HCT116 (cell line): ENCODE measurements around the gene CCDC187. TPM values are rescaled to one million over a fixed set of nuclear protein-coding genes. Genes with fewer than 3 reads are reported as not detected.

Experiments
- ATAC-seq: fragments of 200-7000 bp; cut with Tn5 transposase; 2 replicates; pipeline ENCODE4 v1.9.1; 2020; ENCODE audit warnings: mild to moderate bottlenecking, moderate library complexity
- Bru-seq: library from RNA; stranded (reverse); fragments of 400-500 nt; gene quantifications from one replicate; lab custom pipeline; 2021; lab: Mats Ljungman, UMichigan
- BruChase-seq, 2 experiments: library from RNA; stranded (reverse); fragments of 400-500 nt; gene quantifications; one replicate each; lab custom pipeline; 2021; lab: Mats Ljungman, UMichigan
- BruUV-seq: library from RNA; stranded (reverse); fragments of 400-500 nt; replicated peaks from 2 replicates; lab custom pipeline; 2021; lab: Mats Ljungman, UMichigan
- CTCF ChIA-PET: fragments of 300-600 bp; sonication (Branson Sonifier 250); formaldehyde crosslinking; loops from one replicate; lab custom pipeline; 2021; ENCODE audit warnings: antibody characterized with exemption; lab: Charles Lee
- POLR2A ChIA-PET: fragments of 300-600, 350-600 bp; sonication (Branson Sonifier 250); formaldehyde crosslinking; loops from one replicate; lab custom pipeline; 2021; ENCODE audit warnings: antibody characterized with exemption; lab: Charles Lee
- RAD21 ChIA-PET, 2 experiments: fragments of 300-600 bp; sonication (Branson Sonifier 250); formaldehyde crosslinking; loops; one replicate each; lab custom pipeline; 2023; ENCODE audit warnings: low total read pairs in 2 of 2; ENCODE audit not compliant: uncharacterized antibody in 2 of 2, unreplicated experiment in 2 of 2, low non-redundant PET in 1 of 2; lab: Charles Lee
- DNase-seq: peaks from one replicate; pipeline ENCODE4 v3.0.0-alpha.2; 2010; ENCODE audit warnings: low read depth, low spot score
- H2AFZ ChIP-seq: fragments of 200-600 bp; shearing (Covaris generic), sonication (generic); 2 replicates; pipeline ENCODE4 v1.6.1; 2017; ENCODE audit warnings: low read depth, mixed run types, mixed read lengths, antibody characterized with exemption, low read length; ENCODE audit not compliant: poor library complexity, severe bottlenecking
- H3K27ac ChIP-seq: 2 replicates; pipeline ENCODE4 v1.5.1; 2012; ENCODE audit warnings: low read depth, low read length
- H3K27me3 ChIP-seq: fragments of 200-600 bp; sonication (generic); 2 replicates; pipeline ENCODE4 v1.6.1; 2016; ENCODE audit warnings: mixed run types, low read length, mixed read lengths; ENCODE audit not compliant: insufficient read depth
- H3K36me3 ChIP-seq, 2 experiments: fragments of 200-500 bp in 1 of 2; fragments of 200-600 bp in 1 of 2; sonication (Bioruptor generic) in 1 of 2; sonication (generic) in 1 of 2; 2 replicates each; pipeline versions ENCODE4 v1.5.1 to v1.6.1; 2014 to 2016; ENCODE audit warnings: low read length in 2 of 2, inconsistent platforms in 1 of 2, mixed read lengths in 1 of 2, mixed run types in 1 of 2; ENCODE audit not compliant: insufficient read depth in 2 of 2, control insufficient read depth in 1 of 2
- H3K4me1 ChIP-seq, 2 experiments: fragments of 200-600 bp in 1 of 2; sonication (generic) in 1 of 2; 2 replicates each; pipeline versions ENCODE4 v1.5.1 to v1.6.1; 2012 to 2017; ENCODE audit warnings: low read length in 2 of 2, inconsistent platforms in 1 of 2, mild to moderate bottlenecking in 1 of 2, mixed read lengths in 1 of 2, mixed run types in 1 of 2, moderate library complexity in 1 of 2; ENCODE audit not compliant: insufficient read depth in 2 of 2, control insufficient read depth in 1 of 2
- H3K4me2 ChIP-seq: fragments of 200-600 bp; sonication (generic); 2 replicates; pipeline ENCODE4 v1.6.1; 2017; ENCODE audit warnings: mixed run types, low read length, mixed read lengths
- H3K4me3 ChIP-seq, 2 experiments: fragments of 200-600 bp in 1 of 2; sonication (generic) in 1 of 2; replicated peaks in 1 of 2; 2 replicates each; pipeline ENCODE4 v1.5.1; 2011 to 2016; ENCODE audit warnings: low read length in 2 of 2, control low read depth in 1 of 2, low read depth in 1 of 2, mild to moderate bottlenecking in 1 of 2, mixed read lengths in 1 of 2, mixed run types in 1 of 2
- H3K79me2 ChIP-seq: fragments of 200-600 bp; sonication (generic); 2 replicates; pipeline ENCODE4 v1.6.1; 2017; ENCODE audit warnings: mild to moderate bottlenecking, mixed run types, low read length, moderate library complexity, mixed read lengths; ENCODE audit not compliant: insufficient read depth
- H3K9ac ChIP-seq: fragments of 200-600 bp; sonication (generic); 2 replicates; pipeline ENCODE4 v1.6.1; 2016; ENCODE audit warnings: low read length, mixed read lengths
- H3K9me2 ChIP-seq: fragments of 200-600 bp; sonication (generic), shearing (Covaris generic); 2 replicates; pipeline ENCODE4 v1.6.1; 2017; ENCODE audit warnings: mixed run types, mild to moderate bottlenecking, moderate library complexity; ENCODE audit not compliant: insufficient read depth
- H3K9me3 ChIP-seq, 2 experiments: fragments of 200-500 bp in 1 of 2; fragments of 200-600 bp in 1 of 2; sonication (Bioruptor generic) in 1 of 2; sonication (generic) in 1 of 2; 2 replicates each; pipeline ENCODE4 v1.6.1; 2014 to 2017; ENCODE audit warnings: low read length in 2 of 2, mixed read lengths in 2 of 2, inconsistent platforms in 1 of 2, low read depth in 1 of 2, mild to moderate bottlenecking in 1 of 2, mixed run types in 1 of 2, moderate library complexity in 1 of 2; ENCODE audit not compliant: control insufficient read depth in 1 of 2, insufficient read depth in 1 of 2
- H4K20me1 ChIP-seq: fragments of 200-600 bp; sonication (generic), shearing (Covaris generic); 2 replicates; pipeline ENCODE4 v1.6.1; 2017; ENCODE audit warnings: mixed run types, mild to moderate bottlenecking, moderate library complexity; ENCODE audit not compliant: insufficient read depth
- ATF3 ChIP-seq: IDR thresholded peaks from 2 replicates; pipeline ENCODE4 v1.6.1; 2012
- CBX3 ChIP-seq: IDR thresholded peaks from 2 replicates; pipeline ENCODE4 v1.6.1; 2012; ENCODE audit warnings: low read depth
- EZH2 ChIP-seq: fragments of 200-600 bp; sonication (generic); IDR thresholded peaks from 2 replicates; pipeline ENCODE4 v1.6.1; 2017; ENCODE audit warnings: antibody characterized with exemption, mixed run types
- FOSL1 ChIP-seq: IDR thresholded peaks from 2 replicates; pipeline ENCODE4 v1.6.1; 2012; ENCODE audit warnings: low read depth
- REST ChIP-seq: IDR thresholded peaks from 2 replicates; pipeline ENCODE4 v1.6.1; 2012; ENCODE audit warnings: low read depth
- SRF ChIP-seq: IDR thresholded peaks from 2 replicates; pipeline ENCODE4 v1.6.1; 2012; ENCODE audit warnings: low read depth
- intact Hi-C: fragments of 100-400 bp; cut with micrococcal nuclease; formaldehyde crosslinking; loops from 2 replicates; pipeline ENCODE4 v1.10.0; 2022
- long read RNA-seq: library from polyadenylated mRNA; unstranded; transcript quantifications from one replicate; pipeline ENCODE4 v2.0.0, GENCODE V29; 2021; ENCODE audit not compliant: unreplicated experiment
- polyA plus RNA-seq: library from polyadenylated mRNA; unstranded; fragments of >200 nt; gene quantifications from 2 replicates; pipeline ENCODE4 v1.2.1, GENCODE V29; 2012; ENCODE audit warnings: missing spikeins
- total RNA-seq: library from RNA; stranded (reverse); gene quantifications from one replicate; pipeline ENCODE4 v1.2.1, GENCODE V29; 2021; ENCODE audit not compliant: unreplicated experiment

Gene CCDC187
- total RNA-seq (4.6 TPM), Bru-seq, nascent RNA (percentile 37 among the genes with signal in this experiment), BruChase-seq, experiment 1, labeled RNA remaining after a 6-hour chase (percentile 43 among the genes with signal in this experiment), BruChase-seq, experiment 2, labeled RNA remaining after a 2-hour chase (percentile 42 among the genes with signal in this experiment)
- 1.2 and 1.5 TPM in 2 replicates for polyA plus RNA-seq
- long read RNA-seq = 0 reads

GRCh38 chr9:136303825-136304416 is at the start of gene CCDC187:
Gene CCDC187 (minus strand): TSS chr9:136304094. CDS start chr9:136303830, 264 bp downstream.
- H3K9me3 ChIP-seq = peaks cover 0 to 5% of the 10 kb centered on the region in 2 experiments; a peak in 1 of 4 replicates
- H3K4me2 ChIP-seq = no peak within 1 kb of the TSS
- no peak within 1 kb of the TSS for H2AFZ ChIP-seq
- H3K9ac ChIP-seq = no peak within 1 kb of the TSS
- intact Hi-C loops = no loop called here
- H3K27ac ChIP-seq = no peak within 1 kb of the TSS
- ChIA-PET CTCF (no interaction called here), POLR2A (no interaction called here), RAD21 (no interaction called here)
- TF ChIP-seq CBX3 (no peak), EZH2 (no peak), ATF3 (no peak), REST (no peak), SRF (no peak), FOSL1 (no peak)
- no peaks in the 10 kb centered on the region for H3K9me2 ChIP-seq
- ATAC-seq (no peak), DNase-seq (no peak)
- no peaks in the 10 kb centered on the region for H3K79me2 ChIP-seq
- no peaks in the 10 kb centered on the region for H3K27me3 ChIP-seq
- no TSS peak for BruUV-seq
- H3K4me3 ChIP-seq = no peak within 1 kb of the TSS
- H3K36me3 ChIP-seq = no peaks in the 10 kb centered on the region
- H4K20me1 ChIP-seq = no peaks in the 10 kb centered on the region
- no peaks in the 10 kb centered on the region; a peak in 1 of 4 replicates for H3K4me1 ChIP-seq
